PFSK-1 (cell line): Measurements from ENCODE around the gene RNF103.

Experiments used
- FOXP2 ChIP-seq: optimal IDR thresholded peaks from 2 replicates; pipeline ENCODE3; 2011; ENCODE audit warnings: borderline replicate concordance, control low read depth, inconsistent platforms; ENCODE audit not compliant: insufficient read depth; ENCODE audit errors: extremely low read length, extremely low read depth
- POLR2AphosphoS5 ChIP-seq: IDR thresholded peaks from 2 replicates; pipeline ENCODE4 v1.6.1; 2012; ENCODE audit warnings: low read depth, mild to moderate bottlenecking, control low read depth, low read length, moderate library complexity
- REST ChIP-seq, 2 experiments: IDR thresholded peaks; 2 replicates each; pipeline versions ENCODE4 v1.6.1 to v1.8.0; 2011 to 2012; ENCODE audit warnings: low read depth in 2 of 2, low read length in 2 of 2, control low read depth in 1 of 2, inconsistent platforms in 1 of 2, mild to moderate bottlenecking in 1 of 2, moderate library complexity in 1 of 2; ENCODE audit not compliant: insufficient read depth in 1 of 2
- SIN3A ChIP-seq: IDR thresholded peaks from 2 replicates; pipeline ENCODE4 v1.6.1; 2012; ENCODE audit warnings: mild to moderate bottlenecking, low read length, moderate library complexity, borderline replicate concordance; ENCODE audit not compliant: insufficient read depth
- TAF1 ChIP-seq: IDR thresholded peaks from 2 replicates; pipeline ENCODE4 v1.6.1; 2012; ENCODE audit warnings: low read length, control low read depth, borderline replicate concordance; ENCODE audit not compliant: insufficient read depth

Gene RNF103

GRCh38 chr2:86650188-86650587, 26.5 kb upstream of the RNF103 start:
- TF ChIP-seq REST (IDR thresholded peaks at IDR 0.05; ENCODE audit: insufficient read depth in 1 of 2, low read depth in 2 of 2, low read length in 2 of 2), result no peak
- TF ChIP-seq TAF1, result no peak
- no peak for TF ChIP-seq POLR2AphosphoS5

GRCh38 chr2:86649119-86649947, 25.7 kb upstream of the RNF103 start:
- TF ChIP-seq TAF1 (no peak), FOXP2 (no peak), POLR2AphosphoS5 (no peak), SIN3A (no peak), REST (IDR thresholded peaks at IDR 0.05; ENCODE audit: insufficient read depth in 1 of 2, low read depth in 2 of 2, low read length in 2 of 2) (no peak)

GRCh38 chr2:86648681-86649080, 25.0 kb upstream of the RNF103 start:
- TF ChIP-seq POLR2AphosphoS5 (no peak), REST (IDR thresholded peaks at IDR 0.05; ENCODE audit: insufficient read depth in 1 of 2, low read depth in 2 of 2, low read length in 2 of 2) (no peak), SIN3A (no peak), FOXP2 (no peak), TAF1 (no peak)

GRCh38 chr2:86646865-86647264, 23.2 kb upstream of the RNF103 start:
- TF ChIP-seq FOXP2 (no peak), REST (IDR thresholded peaks at IDR 0.05; ENCODE audit: insufficient read depth in 1 of 2, low read depth in 2 of 2, low read length in 2 of 2) (no peak), POLR2AphosphoS5 (no peak), TAF1 (no peak)

- TF ChIP-seq TAF1 (no peak), REST (IDR thresholded peaks at IDR 0.05; ENCODE audit: insufficient read depth in 1 of 2, low read depth in 2 of 2, low read length in 2 of 2) (no peak)
Measured at GRCh38 chr2:86646329-86646728, 22.7 kb upstream of the RNF103 start.
